ENCODE measurements around the gene PTGFRN. TPM values are rescaled to one million over a fixed set of nuclear protein-coding genes. Genes with fewer than 3 reads are reported as not detected.

The PTGFRN gene
- total and polyA plus RNA-seq, 8 donors, result 38.1 to 77.5 (median 67.9) TPM

DNA sequence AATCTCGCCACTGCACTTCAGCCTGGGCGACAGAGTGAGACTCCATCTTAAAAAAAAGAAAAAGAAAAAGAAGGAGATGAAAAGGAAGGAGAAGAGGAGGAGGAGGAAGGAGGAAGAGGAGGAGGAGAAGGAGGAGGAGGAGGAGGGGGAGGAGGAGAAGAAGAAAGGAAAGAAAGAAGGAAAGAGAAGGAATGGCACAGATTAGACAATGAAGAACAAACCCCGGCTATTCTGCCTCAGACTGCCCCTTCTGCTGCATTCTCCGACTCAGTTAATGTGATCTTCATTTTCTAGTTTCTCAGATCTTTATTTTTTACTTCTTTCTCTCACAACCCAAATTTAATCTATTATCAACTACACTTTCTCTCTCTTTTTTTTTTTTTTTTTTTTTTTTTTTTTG is 40.1 kb upstream of the PTGFRN start:
- ATAC-seq (no peak), DNase-seq (no peak)
- Histone ChIP-seq H3K27me3 (no peaks in the 10 kb centered on the region), H3K36me3 (no peaks in the 10 kb centered on the region), H3K9me3 (peaks cover 0 to 20% of the 10 kb centered on the region in 2 donors), H3K27ac (no peak overlapping the region), H3K4me1 (no peaks in the 10 kb centered on the region), H3K4me3 (no peak overlapping the region)
- TF ChIP-seq, protein P1, sequence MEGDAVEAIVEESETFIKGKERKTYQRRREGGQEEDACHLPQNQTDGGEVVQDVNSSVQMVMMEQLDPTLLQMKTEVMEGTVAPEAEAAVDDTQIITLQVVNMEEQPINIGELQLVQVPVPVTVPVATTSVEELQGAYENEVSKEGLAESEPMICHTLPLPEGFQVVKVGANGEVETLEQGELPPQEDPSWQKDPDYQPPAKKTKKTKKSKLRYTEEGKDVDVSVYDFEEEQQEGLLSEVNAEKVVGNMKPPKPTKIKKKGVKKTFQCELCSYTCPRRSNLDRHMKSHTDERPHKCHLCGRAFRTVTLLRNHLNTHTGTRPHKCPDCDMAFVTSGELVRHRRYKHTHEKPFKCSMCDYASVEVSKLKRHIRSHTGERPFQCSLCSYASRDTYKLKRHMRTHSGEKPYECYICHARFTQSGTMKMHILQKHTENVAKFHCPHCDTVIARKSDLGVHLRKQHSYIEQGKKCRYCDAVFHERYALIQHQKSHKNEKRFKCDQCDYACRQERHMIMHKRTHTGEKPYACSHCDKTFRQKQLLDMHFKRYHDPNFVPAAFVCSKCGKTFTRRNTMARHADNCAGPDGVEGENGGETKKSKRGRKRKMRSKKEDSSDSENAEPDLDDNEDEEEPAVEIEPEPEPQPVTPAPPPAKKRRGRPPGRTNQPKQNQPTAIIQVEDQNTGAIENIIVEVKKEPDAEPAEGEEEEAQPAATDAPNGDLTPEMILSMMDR (IDR thresholded peaks at IDR 0.05), result no peak
- intact Hi-C loops (cut with DNase I), result no loop called here

DNA sequence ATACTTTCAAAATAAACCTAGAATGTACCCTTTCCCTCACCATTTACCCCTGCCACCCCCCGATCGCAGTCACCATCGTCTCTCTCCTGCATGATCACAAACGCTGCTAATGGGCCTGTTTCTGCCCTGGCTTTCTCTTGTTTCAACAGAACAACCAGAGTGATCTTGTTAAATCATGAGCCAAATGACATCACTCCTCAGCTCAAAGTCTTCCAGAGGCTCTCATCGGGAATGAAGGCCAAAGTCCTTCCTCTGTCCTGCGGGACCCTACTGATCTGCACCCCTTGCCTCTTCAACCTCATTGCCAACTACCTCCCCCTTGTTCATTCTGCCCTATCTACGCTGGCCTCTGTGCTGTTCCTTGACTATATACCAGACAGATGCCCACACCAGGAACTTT is 39.4 kb upstream of the PTGFRN start:
- TF ChIP-seq, protein P1 (IDR thresholded peaks at IDR 0.05), result no peak
- no peaks in the 10 kb centered on the region for H3K36me3 ChIP-seq
- intact Hi-C loops (cut with DNase I), result no loop called here
- H3K4me1 ChIP-seq, result no peaks in the 10 kb centered on the region
- H3K27ac ChIP-seq, result no peak overlapping the region
- H3K27me3 ChIP-seq, result no peaks in the 10 kb centered on the region
- no peak for ATAC-seq
- H3K4me3 ChIP-seq, result no peak overlapping the region
- H3K9me3 ChIP-seq, result peaks cover 0 to 18% of the 10 kb centered on the region in 2 donors
- DNase-seq, result no peak

DNA sequence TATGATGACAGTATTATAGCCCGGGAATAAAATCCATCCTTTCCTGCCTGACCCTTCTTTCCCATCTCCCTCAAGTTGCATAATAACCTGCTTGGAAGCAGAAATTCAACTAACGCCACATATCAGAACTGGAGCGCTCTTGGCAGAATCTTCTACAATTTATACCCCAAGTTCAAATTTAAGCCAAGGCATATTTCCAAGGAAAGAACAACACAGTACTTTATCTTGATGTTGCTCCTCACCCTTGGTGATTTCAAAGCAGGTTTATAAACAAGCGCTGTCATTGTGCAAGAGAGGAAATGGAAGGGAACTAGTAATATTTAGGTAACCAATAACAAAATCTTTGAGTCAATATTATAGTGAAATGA is 38.0 kb upstream of the PTGFRN start:
- peaks cover 0 to 10% of the 10 kb centered on the region in 2 donors for H3K9me3 ChIP-seq
- intact Hi-C loops (cut with DNase I), result no loop called here
- ATAC-seq, result no peak

DNA sequence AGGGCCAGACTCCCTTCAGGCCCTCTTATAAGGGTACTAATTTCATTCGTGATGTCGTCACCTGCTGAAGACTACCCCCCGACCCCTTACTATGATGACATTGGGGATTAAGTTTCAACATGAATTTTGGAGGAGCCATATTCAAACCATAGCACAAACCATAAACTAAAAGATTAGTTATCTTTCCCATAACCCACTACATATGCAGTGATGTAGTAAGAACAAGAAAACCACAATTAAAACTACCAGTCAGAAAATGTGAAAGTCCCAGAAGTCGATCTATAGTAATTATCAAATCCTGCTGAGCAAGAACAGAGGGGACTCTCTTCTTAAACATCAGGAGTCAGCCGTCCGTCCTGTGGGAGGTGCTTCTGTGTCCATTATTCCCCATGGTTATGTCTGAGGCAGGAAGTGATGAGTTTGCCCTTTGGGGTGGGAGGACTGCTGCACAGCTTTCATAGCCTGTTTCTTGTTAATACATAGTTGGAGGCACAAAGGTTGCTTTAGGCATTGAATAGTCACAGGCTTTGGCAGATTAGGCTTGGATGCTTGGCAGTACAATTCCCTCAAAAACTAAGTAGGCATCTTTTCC is 35.9 kb upstream of the PTGFRN start:
- Histone ChIP-seq H3K4me3 (no peak overlapping the region), H3K27me3 (peaks cover 0 to 1% of the 10 kb centered on the region in 2 donors), H3K36me3 (no peaks in the 10 kb centered on the region), H3K9me3 (no peaks in the 10 kb centered on the region), H3K27ac (no peak overlapping the region), H3K4me1 (peaks cover 3 to 7% of the 10 kb centered on the region in 2 donors)
- ATAC-seq (no peak), DNase-seq (no peak)
- intact Hi-C loops (cut with DNase I), result no loop called here
- TF ChIP-seq, protein P1 (IDR thresholded peaks at IDR 0.05), result no peak

More for the DNA sequence above, 38.0 kb upstream of the PTGFRN start:
- Histone ChIP-seq H3K36me3 (no peaks in the 10 kb centered on the region), H3K27me3 (no peaks in the 10 kb centered on the region), H3K4me1 (no peaks in the 10 kb centered on the region), H3K27ac (no peak overlapping the region), H3K4me3 (no peak overlapping the region)
- DNase-seq, result no peak
- TF ChIP-seq, protein P1 (IDR thresholded peaks at IDR 0.05), result no peak

DNA sequence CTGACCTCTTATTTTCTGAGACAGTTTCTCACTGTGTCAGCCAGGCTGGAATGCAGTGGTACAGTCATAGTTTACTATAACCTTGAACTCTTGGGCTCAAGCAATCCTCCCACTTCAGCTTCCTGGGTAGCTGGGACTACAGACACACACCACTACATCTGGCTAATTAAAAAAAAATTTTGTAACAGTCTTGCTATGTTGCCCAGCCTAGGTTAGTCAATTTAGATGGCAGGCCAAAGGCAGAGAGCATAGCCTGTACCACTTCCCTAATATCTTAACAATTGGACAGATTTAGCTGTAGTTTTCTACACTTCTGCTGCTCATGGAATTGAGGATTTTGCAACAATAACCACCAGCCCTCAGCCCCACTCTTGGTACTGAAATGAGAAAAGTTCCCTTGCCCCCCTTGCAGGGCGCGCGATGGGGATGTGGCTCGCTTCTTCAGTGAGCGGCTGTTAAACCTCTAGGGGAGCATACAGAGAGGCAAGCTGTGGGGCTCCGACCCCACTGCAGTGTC is 34.9 kb upstream of the PTGFRN start:
- peaks cover 6 to 10% of the 10 kb centered on the region in 2 donors for H3K4me1 ChIP-seq
- no peak overlapping the region for H3K27ac ChIP-seq
- no peak overlapping the region for H3K4me3 ChIP-seq
- ATAC-seq (no peak), DNase-seq (no peak)
- H3K36me3 ChIP-seq, result no peaks in the 10 kb centered on the region
- TF ChIP-seq, protein P1 (IDR thresholded peaks at IDR 0.05), result no peak
- intact Hi-C loops (cut with DNase I), result no loop called here
- no peaks in the 10 kb centered on the region for H3K9me3 ChIP-seq
- H3K27me3 ChIP-seq, result peaks cover 0 to 6% of the 10 kb centered on the region in 2 donors

Data from left lung (tissue), 10 donors.